Activated CD8-positive, alpha-beta memory T cell treated with anti-CD3 and anti-CD28 coated beads for 1 hour (primary cell): Measurements from ENCODE around the gene SEMA5B.

ENCODE experiments used
- DNase-seq, 2 donors: peaks; one replicate each; pipeline ENCODE4 v3.0.0-alpha.2; 2020; ENCODE audit warnings: low read depth in 1 of 2; ENCODE audit errors: extremely low read depth in 1 of 2

The SEMA5B gene

GRCh38 chr3:123055352-123055751 is 27.8 kb upstream of the SEMA5B start:
- DNase-seq = no peak

- DNase-seq = no peak
Measured at GRCh38 chr3:123054931-123055330, 27.4 kb upstream of the SEMA5B start.

GRCh38 chr3:123054109-123054778 is 26.7 kb upstream of the SEMA5B start:
- no peak for DNase-seq

GRCh38 chr3:123053107-123053506 is 25.5 kb upstream of the SEMA5B start:
- DNase-seq = no peak

- DNase-seq = no peak
Measured at GRCh38 chr3:123050666-123051065, 23.1 kb upstream of the SEMA5B start.

GRCh38 chr3:123048480-123049237 is 21.1 kb upstream of the SEMA5B start:
- no peak for DNase-seq

- no peak for DNase-seq
Measured at GRCh38 chr3:123047062-123047319, 19.4 kb upstream of the SEMA5B start.

- no peak for DNase-seq
Measured at GRCh38 chr3:123046262-123047061, 18.9 kb upstream of the SEMA5B start.

GRCh38 chr3:123044981-123045763 is 17.6 kb upstream of the SEMA5B start:
- DNase-seq = no peak

GRCh38 chr3:123042413-123042812 is 14.8 kb upstream of the SEMA5B start:
- DNase-seq = no peak

GRCh38 chr3:123039178-123039577 is 11.6 kb upstream of the SEMA5B start:
- no peak for DNase-seq

- DNase-seq = no peak
Measured at GRCh38 chr3:123038751-123039150, 11.2 kb upstream of the SEMA5B start.

GRCh38 chr3:123037015-123037375 is 9.4 kb upstream of the SEMA5B start:
- no peak for DNase-seq

GRCh38 chr3:123036352-123037014 is 8.9 kb upstream of the SEMA5B start:
- no peak for DNase-seq

- DNase-seq = no peak
Measured at GRCh38 chr3:123034996-123035395, 7.4 kb upstream of the SEMA5B start.

GRCh38 chr3:123034120-123034519 is 6.6 kb upstream of the SEMA5B start:
- DNase-seq = no peak

GRCh38 chr3:123032057-123032456 is 4.5 kb upstream of the SEMA5B start:
- DNase-seq = no peak

- no peak for DNase-seq
Measured at GRCh38 chr3:123031051-123031450, 3.5 kb upstream of the SEMA5B start.

- no peak for DNase-seq
Measured at GRCh38 chr3:123028233-123028828, 768 bp upstream of the SEMA5B start.

- DNase-seq = no peak
Measured at GRCh38 chr3:123026565-123027291, 835 bp downstream of the SEMA5B start.
